ENCODE measurements around the gene ADAMTS1.
A peak's percentile ranks its signal among the peaks of the same experiment; 100 is the strongest.

The ADAMTS1 gene

DNA sequence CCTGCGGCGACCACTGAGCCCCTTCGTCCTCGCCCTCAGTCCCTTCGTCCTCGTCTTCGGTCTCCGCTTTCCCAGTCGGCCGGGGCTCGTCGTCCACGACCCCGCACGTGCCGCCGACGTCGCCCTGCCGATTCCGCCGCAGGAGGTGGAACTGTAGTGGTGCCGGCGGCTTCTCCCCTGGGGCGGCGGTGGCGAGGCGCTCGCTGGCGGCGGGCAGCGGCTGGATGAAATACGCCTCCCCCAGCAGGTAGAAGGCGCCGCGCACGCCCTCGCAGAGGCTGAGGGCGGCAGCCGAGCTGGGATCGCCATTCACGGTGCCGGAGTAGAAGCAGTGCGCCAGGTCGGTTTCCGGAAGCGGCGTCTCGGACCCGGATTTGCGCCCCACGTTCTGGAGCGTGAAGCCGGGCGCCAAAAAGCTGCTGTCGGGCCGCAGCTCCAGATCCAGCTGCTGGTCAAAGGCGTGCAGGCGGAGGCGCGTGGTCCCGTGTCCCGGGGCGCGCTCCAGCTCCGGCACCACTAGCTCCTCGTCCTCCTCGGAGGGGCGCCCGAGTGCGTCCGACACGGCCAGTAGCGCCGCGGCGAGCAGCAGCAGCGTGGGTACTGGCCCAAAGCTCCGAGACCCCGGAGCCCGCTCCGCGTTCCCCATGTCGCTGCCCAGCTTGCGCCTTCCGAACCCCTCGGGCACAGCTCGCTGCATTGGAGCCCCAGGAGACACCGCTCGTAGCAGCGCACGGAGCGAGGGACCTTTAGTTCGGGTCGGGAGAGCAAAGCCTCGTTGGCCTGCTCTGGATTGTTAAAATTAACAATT is 747 bp downstream of the ADAMTS1 start:
- Histone ChIP-seq H3K27ac (no peak overlapping the region), H3K9me3 (no peaks in the 10 kb centered on the region)
- TF ChIP-seq, protein P1, sequence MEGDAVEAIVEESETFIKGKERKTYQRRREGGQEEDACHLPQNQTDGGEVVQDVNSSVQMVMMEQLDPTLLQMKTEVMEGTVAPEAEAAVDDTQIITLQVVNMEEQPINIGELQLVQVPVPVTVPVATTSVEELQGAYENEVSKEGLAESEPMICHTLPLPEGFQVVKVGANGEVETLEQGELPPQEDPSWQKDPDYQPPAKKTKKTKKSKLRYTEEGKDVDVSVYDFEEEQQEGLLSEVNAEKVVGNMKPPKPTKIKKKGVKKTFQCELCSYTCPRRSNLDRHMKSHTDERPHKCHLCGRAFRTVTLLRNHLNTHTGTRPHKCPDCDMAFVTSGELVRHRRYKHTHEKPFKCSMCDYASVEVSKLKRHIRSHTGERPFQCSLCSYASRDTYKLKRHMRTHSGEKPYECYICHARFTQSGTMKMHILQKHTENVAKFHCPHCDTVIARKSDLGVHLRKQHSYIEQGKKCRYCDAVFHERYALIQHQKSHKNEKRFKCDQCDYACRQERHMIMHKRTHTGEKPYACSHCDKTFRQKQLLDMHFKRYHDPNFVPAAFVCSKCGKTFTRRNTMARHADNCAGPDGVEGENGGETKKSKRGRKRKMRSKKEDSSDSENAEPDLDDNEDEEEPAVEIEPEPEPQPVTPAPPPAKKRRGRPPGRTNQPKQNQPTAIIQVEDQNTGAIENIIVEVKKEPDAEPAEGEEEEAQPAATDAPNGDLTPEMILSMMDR (IDR thresholded peaks at IDR 0.05) = no peak

DNA sequence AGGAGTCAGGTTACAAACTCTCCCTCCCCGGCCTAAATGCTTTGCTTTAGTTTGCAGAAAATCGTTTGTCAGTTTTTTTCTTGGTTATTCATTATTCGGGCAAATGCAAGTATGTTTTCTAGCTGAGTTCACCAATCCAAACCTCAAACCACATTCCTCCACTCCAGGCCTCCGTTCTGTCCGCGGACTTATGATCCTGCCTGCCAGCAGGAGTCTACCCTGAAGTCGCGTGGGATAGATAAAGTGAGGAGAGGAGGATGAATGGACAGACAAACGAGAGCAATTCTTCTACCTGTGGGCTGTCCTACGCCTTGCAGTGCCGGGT is 1.3 kb downstream of the ADAMTS1 start:
- TF ChIP-seq, protein P1 (IDR thresholded peaks at IDR 0.05) = no peak
- H3K27ac ChIP-seq = no peak overlapping the region
- no peaks in the 10 kb centered on the region for H3K9me3 ChIP-seq
- peaks cover 86% of the 10 kb centered on the region for H3K27me3 ChIP-seq
- H3K36me3 ChIP-seq = no peaks in the 10 kb centered on the region
- peak overlapping the region in 1 of 2 experiments; percentile 46 for H3K4me3 ChIP-seq (ENCODE audit: low read depth in 1 of 2, low read length in 1 of 2)
- peaks cover 32 to 38% of the 10 kb centered on the region in 2 experiments for H3K4me1 ChIP-seq (ENCODE audit: control insufficient read depth in 1 of 2, insufficient read depth in 1 of 2, low read depth in 1 of 2, low read length in 1 of 2)

More for the DNA sequence above, 747 bp downstream of the ADAMTS1 start:
- Histone ChIP-seq H3K36me3 (no peaks in the 10 kb centered on the region), H3K4me3 (ENCODE audit: low read depth in 1 of 2, low read length in 1 of 2) (peak overlapping the region in 1 of 2 experiments; percentile 46), H3K4me1 (ENCODE audit: control insufficient read depth in 1 of 2, insufficient read depth in 1 of 2, low read depth in 1 of 2, low read length in 1 of 2) (peaks cover 32 to 38% of the 10 kb centered on the region in 2 experiments), H3K27me3 (peaks cover 92% of the 10 kb centered on the region)

DNA sequence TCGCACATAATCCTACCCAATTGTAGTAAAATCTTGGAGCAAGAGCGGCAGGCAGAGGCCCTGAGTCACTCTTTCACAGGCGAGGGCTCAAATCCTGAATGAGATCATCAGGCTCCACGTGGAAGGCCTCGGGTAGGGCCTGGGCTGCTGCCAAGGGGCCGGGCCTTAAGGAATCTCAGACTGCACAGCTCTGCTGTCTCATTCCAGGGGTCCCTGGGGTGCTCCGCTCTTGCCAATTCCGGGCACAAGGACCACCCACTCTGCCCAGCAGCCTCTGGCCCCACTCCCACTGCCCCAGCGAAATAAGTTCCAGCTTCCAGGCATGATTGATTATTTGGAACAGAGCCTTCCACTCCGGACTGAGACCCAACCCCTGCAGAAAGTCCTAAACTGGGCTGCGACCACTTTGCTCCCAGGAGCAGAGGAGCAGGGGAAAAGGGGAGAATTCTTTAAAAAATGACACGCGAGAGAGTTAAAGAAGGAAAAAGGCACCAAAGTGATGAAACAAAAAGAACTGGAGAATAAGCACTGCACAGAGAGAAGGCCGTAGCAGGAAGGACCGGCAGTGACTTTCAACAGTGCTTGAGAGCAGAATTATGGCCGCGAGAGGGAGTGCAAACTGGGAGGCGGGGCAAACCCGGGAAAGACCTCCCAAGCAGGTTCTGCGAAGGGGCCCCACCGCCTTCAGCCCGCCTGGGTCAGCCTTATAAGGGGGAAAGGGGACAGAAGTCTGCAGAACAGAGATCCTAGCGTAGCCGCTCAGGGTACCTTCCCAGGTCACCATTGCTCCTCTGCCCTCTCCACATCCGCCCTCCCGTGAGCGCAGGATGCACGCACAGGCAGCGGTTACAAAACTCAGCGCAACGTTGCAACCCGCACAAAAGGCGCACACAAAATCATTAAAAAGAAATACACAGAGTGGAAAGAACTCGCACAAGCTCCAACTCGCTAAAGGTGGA is 2.0 kb downstream of the ADAMTS1 start:
- TF ChIP-seq, protein P1 (IDR thresholded peaks at IDR 0.05) = no peak
- Histone ChIP-seq H3K9me3 (no peaks in the 10 kb centered on the region), H3K27me3 (peaks cover 80% of the 10 kb centered on the region), H3K36me3 (no peaks in the 10 kb centered on the region), H3K4me3 (ENCODE audit: low read depth in 1 of 2, low read length in 1 of 2) (peak overlapping the region in 1 of 2 experiments; percentile 46), H3K27ac (no peak overlapping the region), H3K4me1 (ENCODE audit: control insufficient read depth in 1 of 2, insufficient read depth in 1 of 2, low read depth in 1 of 2, low read length in 1 of 2) (peaks cover 32 to 38% of the 10 kb centered on the region in 2 experiments)

DNA sequence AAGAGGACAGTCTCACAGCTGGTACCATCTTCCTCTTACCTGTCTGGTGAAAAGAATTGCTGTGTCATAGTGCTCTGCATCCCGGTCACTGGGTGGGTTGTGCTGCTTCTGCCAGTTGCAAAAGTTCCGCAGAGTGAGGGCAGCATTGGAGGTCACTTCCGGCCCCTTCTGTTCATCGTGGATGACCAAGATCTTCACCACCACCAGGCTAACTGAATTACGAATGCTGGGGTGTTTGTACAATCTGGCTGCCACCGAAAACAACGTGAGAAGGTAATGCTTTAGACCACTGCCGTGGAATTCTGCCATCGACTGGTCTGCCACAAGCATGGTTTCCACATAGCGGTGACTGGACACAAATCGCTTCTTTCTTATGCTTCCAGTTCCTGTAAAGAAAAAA is 2.9 kb downstream of the ADAMTS1 start:
- Histone ChIP-seq H3K9me3 (no peaks in the 10 kb centered on the region), H3K4me3 (ENCODE audit: low read depth in 1 of 2, low read length in 1 of 2) (no peak overlapping the region), H3K27me3 (peaks cover 70% of the 10 kb centered on the region), H3K27ac (no peak overlapping the region), H3K36me3 (no peaks in the 10 kb centered on the region), H3K4me1 (ENCODE audit: control insufficient read depth in 1 of 2, insufficient read depth in 1 of 2, low read depth in 1 of 2, low read length in 1 of 2) (peaks cover 32 to 38% of the 10 kb centered on the region in 2 experiments)
- TF ChIP-seq, protein P1 (IDR thresholded peaks at IDR 0.05) = no peak

DNA sequence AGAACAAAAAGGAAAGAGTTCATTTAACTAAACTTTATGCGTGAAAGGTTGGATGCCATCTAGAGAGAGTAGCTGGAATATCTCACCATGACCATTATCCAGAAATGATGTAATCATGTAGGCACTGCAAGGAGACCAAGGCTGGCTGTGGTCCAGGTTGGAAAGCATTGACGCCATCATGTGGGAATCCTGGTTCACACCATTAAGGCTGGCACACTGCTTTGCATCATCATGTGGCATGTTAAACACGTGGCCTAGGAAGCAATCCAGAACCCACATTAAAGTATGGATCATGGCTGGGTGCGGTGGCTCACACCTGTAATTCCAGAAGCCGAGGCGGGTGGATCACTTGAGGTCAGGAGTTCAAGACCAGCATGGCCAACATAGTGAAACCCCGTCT is 4.3 kb downstream of the ADAMTS1 start:
- no peaks in the 10 kb centered on the region for H3K36me3 ChIP-seq
- no peak overlapping the region for H3K4me3 ChIP-seq (ENCODE audit: low read depth in 1 of 2, low read length in 1 of 2)
- H3K4me1 ChIP-seq (ENCODE audit: control insufficient read depth in 1 of 2, insufficient read depth in 1 of 2, low read depth in 1 of 2, low read length in 1 of 2) = peaks cover 24 to 30% of the 10 kb centered on the region in 2 experiments
- TF ChIP-seq, protein P1 (IDR thresholded peaks at IDR 0.05) = no peak
- no peaks in the 10 kb centered on the region for H3K9me3 ChIP-seq
- no peak overlapping the region for H3K27ac ChIP-seq
- peaks cover 57% of the 10 kb centered on the region for H3K27me3 ChIP-seq
